Stimulated activated naive CD8-positive, alpha-beta T cell treated with anti-CD3 and anti-CD28 coated beads, Interleukin-15, amount 100 ng/mL, for 72 hours (primary cell): ENCODE data around the gene EPB41L3.
A peak's percentile ranks its signal among the peaks of the same experiment; 100 is the strongest.
"Not testable (repeated sequence)": the region's sequence is repeated elsewhere in the genome, so short reads cannot be mapped to it uniquely, and the experiment has no call there.

Experiments used
- ATAC-seq: fragments of 150-1000 bp; cut with Tn5 transposase; 2 replicates; pipeline ENCODE4 v1.10.0; 2021; ENCODE audit warnings: mild to moderate bottlenecking, moderate library complexity
- DNase-seq, 2 donors: peaks; one replicate each; pipeline ENCODE4 v3.0.0; 2021 to 2022
- H3K27ac Mint-ChIP-seq, 2 donors: one replicate each; pipeline ENCODE4 v1.8.0; 2022; ENCODE audit warnings: mild to moderate bottlenecking in 2 of 2, mixed read lengths in 2 of 2, moderate library complexity in 2 of 2
- H3K27me3 Mint-ChIP-seq: one replicate; pipeline ENCODE4 v1.8.0; 2022; ENCODE audit warnings: mixed read lengths
- H3K4me1 Mint-ChIP-seq: one replicate; pipeline ENCODE4 v1.8.0; 2022; ENCODE audit warnings: mild to moderate bottlenecking, mixed read lengths
- H3K4me3 Mint-ChIP-seq, 2 donors: one replicate each; pipeline ENCODE4 v1.8.0; 2022; ENCODE audit warnings: mild to moderate bottlenecking in 2 of 2, mixed read lengths in 2 of 2, moderate library complexity in 1 of 2
- H3K9me3 Mint-ChIP-seq, 2 donors: one replicate each; pipeline ENCODE4 v1.8.0; 2022; ENCODE audit warnings: mixed read lengths in 2 of 2

Gene EPB41L3

GRCh38 chr18:5488044-5488443, 55.8 kb downstream of the EPB41L3 start:
- H3K27me3 Mint-ChIP-seq: peaks cover 16% of the 10 kb centered on the region
- not testable (repeated sequence) for ATAC-seq, H3K9me3 Mint-ChIP-seq

DNA sequence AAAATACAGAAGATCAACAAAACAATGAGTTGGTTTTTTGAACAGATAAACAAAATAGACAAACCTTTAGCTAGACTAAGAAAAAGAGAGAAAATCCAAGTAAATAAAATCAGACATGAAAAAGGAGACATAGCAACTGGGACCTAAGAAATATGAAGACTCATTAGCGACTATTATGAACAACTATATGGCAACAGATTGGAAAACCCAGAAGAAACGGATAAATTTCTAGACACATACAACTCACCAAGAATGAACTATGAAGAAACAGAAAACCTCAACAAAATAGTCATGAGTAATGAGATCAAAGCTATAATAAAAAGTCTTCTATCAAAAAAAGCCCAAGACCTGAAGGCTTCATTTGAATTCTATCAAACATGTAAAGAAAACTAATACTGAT, 59.3 kb downstream of the EPB41L3 start:
- Mint-ChIP-seq H3K27ac (no peak overlapping the region), H3K4me3 (no peak overlapping the region), H3K27me3 (peaks cover 21% of the 10 kb centered on the region), H3K4me1 (no peaks in the 10 kb centered on the region), H3K9me3 (peaks cover 9 to 10% of the 10 kb centered on the region in 2 donors)
- no peak for DNase-seq
- ATAC-seq: no peak

More at GRCh38 chr18:5488044-5488443, 55.8 kb downstream of the EPB41L3 start:
- not testable (repeated sequence) for H3K27ac Mint-ChIP-seq, H3K4me3 Mint-ChIP-seq, DNase-seq, H3K4me1 Mint-ChIP-seq

DNA sequence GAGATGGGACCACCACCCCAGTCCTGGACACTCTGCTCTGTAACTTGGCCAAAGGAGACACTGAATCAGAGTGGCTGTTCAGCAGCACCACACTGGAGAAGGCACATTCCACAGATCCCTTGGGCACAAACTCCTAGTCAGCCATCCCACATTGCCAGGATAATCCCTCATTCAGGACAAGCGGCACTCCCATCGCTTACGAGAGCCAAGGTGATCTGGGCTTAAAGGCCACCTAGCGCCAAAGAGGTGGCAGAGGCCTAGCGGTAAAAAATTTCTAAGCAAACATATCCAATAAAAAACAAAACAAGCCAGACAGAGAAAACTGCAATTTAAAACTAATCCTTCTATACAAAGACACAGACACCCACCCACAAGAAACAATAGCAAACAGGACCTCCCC, 62.2 kb downstream of the EPB41L3 start:
- Mint-ChIP-seq H3K4me3 (no peak overlapping the region), H3K4me1 (no peaks in the 10 kb centered on the region), H3K9me3 (peaks cover 9 to 10% of the 10 kb centered on the region in 2 donors), H3K27me3 (peaks cover 18% of the 10 kb centered on the region), H3K27ac (no peak overlapping the region)
- no peak for ATAC-seq
- no peak for DNase-seq

DNA sequence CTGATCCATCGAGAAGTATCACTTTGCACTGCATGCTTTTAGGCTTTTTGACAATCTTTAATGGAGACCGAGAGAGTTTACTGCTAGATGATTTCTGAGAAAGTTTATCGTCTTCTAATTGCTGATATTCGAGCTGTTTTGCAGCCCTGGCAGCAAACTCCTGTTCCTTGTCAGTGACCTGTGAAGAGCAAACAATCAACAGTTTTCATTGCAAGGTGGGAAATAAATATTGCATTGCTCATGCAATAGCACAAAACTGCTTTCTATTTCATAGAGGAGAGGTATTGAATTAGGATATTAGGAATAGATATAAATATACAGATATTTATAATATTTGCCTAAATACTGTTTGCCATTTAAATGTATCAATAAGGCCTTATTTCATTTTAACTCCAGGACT, 65.5 kb downstream of the EPB41L3 start:
- peaks cover 0 to 10% of the 10 kb centered on the region in 2 donors for H3K9me3 Mint-ChIP-seq
- no peak for ATAC-seq
- no peak overlapping the region for H3K4me3 Mint-ChIP-seq
- H3K4me1 Mint-ChIP-seq: no peaks in the 10 kb centered on the region
- peaks cover 32% of the 10 kb centered on the region for H3K27me3 Mint-ChIP-seq
- no peak for DNase-seq
- H3K27ac Mint-ChIP-seq: no peak overlapping the region

DNA sequence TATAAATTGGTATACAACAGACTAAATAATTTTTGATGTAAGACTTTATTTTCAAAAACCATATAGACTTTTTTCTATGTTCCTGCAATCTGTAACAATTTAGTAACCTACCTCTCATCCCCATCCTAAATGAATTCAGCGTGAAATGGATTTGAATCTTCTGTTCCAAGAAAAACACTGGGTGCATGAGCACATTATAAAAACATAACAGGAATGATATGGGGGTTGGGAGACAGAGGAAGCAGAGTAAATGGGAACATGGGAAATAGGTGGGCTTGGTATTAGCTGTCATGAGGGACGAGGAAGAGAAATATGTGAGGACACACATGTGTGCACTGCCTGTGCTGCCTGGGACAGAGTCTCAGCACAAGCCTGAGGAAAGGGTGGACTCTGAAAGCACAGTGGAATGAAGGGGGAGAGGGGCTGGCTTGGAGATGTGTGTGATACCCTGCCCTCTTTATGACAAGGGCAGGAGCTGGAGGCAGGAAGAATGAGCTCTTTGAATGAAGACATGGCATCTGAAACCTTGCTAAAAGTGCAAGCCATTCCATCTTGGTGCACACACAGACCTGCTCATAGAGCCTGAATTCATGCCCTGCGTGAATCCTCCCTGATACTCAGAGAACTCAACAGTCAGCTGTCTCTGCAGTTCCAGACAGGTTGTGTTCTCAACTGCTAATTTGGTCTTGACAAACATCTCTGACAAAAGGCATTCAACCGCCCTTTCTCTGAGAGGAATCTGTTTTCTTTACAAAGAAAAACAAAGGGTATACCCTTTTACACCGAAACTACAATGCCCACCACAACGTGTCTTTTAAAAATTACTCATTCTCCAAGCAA, 66.6 kb downstream of the EPB41L3 start:
- Mint-ChIP-seq H3K9me3 (peaks cover 0 to 4% of the 10 kb centered on the region in 2 donors), H3K27ac (no peak overlapping the region), H3K27me3 (peaks cover 24% of the 10 kb centered on the region), H3K4me3 (no peak overlapping the region), H3K4me1 (no peaks in the 10 kb centered on the region)
- ATAC-seq: no peak
- DNase-seq: no peak

- no peaks in the 10 kb centered on the region for H3K9me3 Mint-ChIP-seq
- H3K27me3 Mint-ChIP-seq: peaks cover 23% of the 10 kb centered on the region
- peak overlapping the region in 1 of 2 donors; percentile 61 for H3K27ac Mint-ChIP-seq
- ATAC-seq (no peak), DNase-seq (no peak)
- no peak overlapping the region for H3K4me3 Mint-ChIP-seq
- H3K4me1 Mint-ChIP-seq: no peaks in the 10 kb centered on the region
Observed at GRCh38 chr18:5475267-5475666, 68.5 kb downstream of the EPB41L3 start.

- Mint-ChIP-seq H3K27ac (no peak overlapping the region), H3K9me3 (no peaks in the 10 kb centered on the region)
Observed at GRCh38 chr18:5469340-5469739, 74.5 kb downstream of the EPB41L3 start.

GRCh38 chr18:5468394-5468793, 75.4 kb downstream of the EPB41L3 start:
- H3K4me3 Mint-ChIP-seq: no peak overlapping the region
- no peaks in the 10 kb centered on the region for H3K4me1 Mint-ChIP-seq

More at GRCh38 chr18:5469340-5469739, 74.5 kb downstream of the EPB41L3 start:
- no peak for ATAC-seq
- H3K4me3 Mint-ChIP-seq: no peak overlapping the region
- DNase-seq: no peak
- H3K27me3 Mint-ChIP-seq: peaks cover 25% of the 10 kb centered on the region
- no peaks in the 10 kb centered on the region for H3K4me1 Mint-ChIP-seq

DNA sequence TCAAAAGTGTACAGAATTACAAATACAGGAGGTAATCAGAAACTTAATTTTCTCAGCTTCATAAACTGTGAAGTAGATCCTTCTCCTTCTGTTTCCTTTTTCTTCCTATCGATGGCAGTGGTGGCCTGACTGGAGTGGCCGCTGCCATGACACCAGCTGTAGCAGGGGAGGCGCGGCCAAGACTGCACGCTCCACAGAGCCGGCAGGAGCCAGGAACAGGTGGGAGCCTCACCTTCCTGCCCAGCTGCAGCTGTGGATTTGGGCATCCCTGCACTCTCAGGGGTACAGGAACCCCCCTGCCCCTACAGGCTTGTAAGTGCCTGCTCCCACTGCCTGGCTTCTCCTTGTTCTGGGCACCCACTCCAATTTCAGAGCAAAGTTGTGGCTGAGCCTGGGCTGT, 76.1 kb downstream of the EPB41L3 start:
- no peak for ATAC-seq

More at GRCh38 chr18:5468394-5468793, 75.4 kb downstream of the EPB41L3 start:
- DNase-seq (no peak), ATAC-seq (no peak)
- peaks cover 21% of the 10 kb centered on the region for H3K27me3 Mint-ChIP-seq
- no peak overlapping the region for H3K27ac Mint-ChIP-seq
- H3K9me3 Mint-ChIP-seq: no peaks in the 10 kb centered on the region

GRCh38 chr18:5466256-5466655, 77.5 kb downstream of the EPB41L3 start:
- no peak overlapping the region for H3K27ac Mint-ChIP-seq
- peaks cover 21% of the 10 kb centered on the region for H3K27me3 Mint-ChIP-seq
- no peaks in the 10 kb centered on the region for H3K4me1 Mint-ChIP-seq
- H3K9me3 Mint-ChIP-seq: no peaks in the 10 kb centered on the region
- DNase-seq (no peak), ATAC-seq (no peak)
- H3K4me3 Mint-ChIP-seq: no peak overlapping the region

More for the DNA sequence above, 76.1 kb downstream of the EPB41L3 start:
- Mint-ChIP-seq H3K27me3 (peaks cover 21% of the 10 kb centered on the region), H3K9me3 (no peaks in the 10 kb centered on the region), H3K27ac (no peak overlapping the region), H3K4me1 (no peaks in the 10 kb centered on the region), H3K4me3 (no peak overlapping the region)
- DNase-seq: no peak

- ATAC-seq (no peak), DNase-seq (no peak)
- no peaks in the 10 kb centered on the region for H3K4me1 Mint-ChIP-seq
- no peaks in the 10 kb centered on the region for H3K9me3 Mint-ChIP-seq
- H3K4me3 Mint-ChIP-seq: no peak overlapping the region
- H3K27me3 Mint-ChIP-seq: peaks cover 27% of the 10 kb centered on the region
- H3K27ac Mint-ChIP-seq: no peak overlapping the region
Observed at GRCh38 chr18:5464251-5464650, 79.5 kb downstream of the EPB41L3 start.

DNA sequence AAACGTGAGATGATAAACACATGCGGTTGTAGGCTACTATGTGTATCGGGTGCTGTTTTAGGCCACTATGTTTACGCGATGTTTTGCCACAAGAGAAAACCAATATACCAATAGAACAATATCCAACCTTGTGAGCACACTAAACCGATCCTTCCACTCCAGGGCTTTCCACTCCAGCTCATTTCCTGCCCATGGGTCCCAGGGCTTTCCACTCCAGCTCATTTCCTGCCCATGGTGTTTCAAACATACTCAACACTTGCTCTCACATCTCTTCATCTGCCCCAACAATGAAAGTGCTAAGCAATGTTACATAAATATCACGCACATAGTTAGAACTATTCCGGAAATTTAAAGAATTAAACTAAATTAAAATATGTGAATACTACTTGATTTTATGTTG, 80.0 kb downstream of the EPB41L3 start:
- H3K9me3 Mint-ChIP-seq: no peaks in the 10 kb centered on the region
- no peak overlapping the region for H3K27ac Mint-ChIP-seq
- no peak overlapping the region for H3K4me3 Mint-ChIP-seq
- ATAC-seq (no peak), DNase-seq (no peak)
- peaks cover 27% of the 10 kb centered on the region for H3K27me3 Mint-ChIP-seq
- no peaks in the 10 kb centered on the region for H3K4me1 Mint-ChIP-seq

DNA sequence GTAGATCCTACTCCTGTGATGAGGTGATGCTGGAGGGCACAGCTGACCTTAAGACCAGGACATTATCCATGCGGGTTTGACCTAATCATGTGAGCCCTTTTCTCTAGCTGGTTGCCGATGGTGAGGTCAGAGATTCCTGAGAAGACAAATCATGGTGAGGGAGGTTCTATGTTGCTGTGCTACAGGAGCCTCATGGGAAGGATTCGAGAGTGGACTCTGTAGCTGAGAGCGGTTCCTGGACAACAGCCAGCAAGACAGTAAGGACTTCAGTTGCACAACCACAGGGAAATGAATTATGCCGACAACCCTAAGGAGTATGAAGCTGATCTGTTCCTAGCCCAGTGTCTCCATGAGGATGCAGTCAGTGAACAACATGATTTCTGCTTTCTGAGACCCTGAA, 80.4 kb downstream of the EPB41L3 start:
- H3K27ac Mint-ChIP-seq: no peak overlapping the region
- peaks cover 27% of the 10 kb centered on the region for H3K27me3 Mint-ChIP-seq
- no peak overlapping the region for H3K4me3 Mint-ChIP-seq
- DNase-seq (no peak), ATAC-seq (no peak)
- H3K9me3 Mint-ChIP-seq: no peaks in the 10 kb centered on the region
- H3K4me1 Mint-ChIP-seq: no peaks in the 10 kb centered on the region

- Mint-ChIP-seq H3K9me3 (no peaks in the 10 kb centered on the region), H3K27ac (no peak overlapping the region), H3K27me3 (peaks cover 27% of the 10 kb centered on the region), H3K4me3 (no peak overlapping the region), H3K4me1 (no peaks in the 10 kb centered on the region)
- DNase-seq: no peak
- ATAC-seq: no peak
Observed at GRCh38 chr18:5462227-5462626, 81.6 kb downstream of the EPB41L3 start.

- H3K27ac Mint-ChIP-seq: no peak overlapping the region
- no peaks in the 10 kb centered on the region for H3K4me1 Mint-ChIP-seq
- ATAC-seq (no peak), DNase-seq (no peak)
- H3K27me3 Mint-ChIP-seq: peaks cover 16% of the 10 kb centered on the region
- H3K9me3 Mint-ChIP-seq: no peaks in the 10 kb centered on the region
- no peak overlapping the region for H3K4me3 Mint-ChIP-seq
Observed at GRCh38 chr18:5461041-5461440, 82.8 kb downstream of the EPB41L3 start.

DNA sequence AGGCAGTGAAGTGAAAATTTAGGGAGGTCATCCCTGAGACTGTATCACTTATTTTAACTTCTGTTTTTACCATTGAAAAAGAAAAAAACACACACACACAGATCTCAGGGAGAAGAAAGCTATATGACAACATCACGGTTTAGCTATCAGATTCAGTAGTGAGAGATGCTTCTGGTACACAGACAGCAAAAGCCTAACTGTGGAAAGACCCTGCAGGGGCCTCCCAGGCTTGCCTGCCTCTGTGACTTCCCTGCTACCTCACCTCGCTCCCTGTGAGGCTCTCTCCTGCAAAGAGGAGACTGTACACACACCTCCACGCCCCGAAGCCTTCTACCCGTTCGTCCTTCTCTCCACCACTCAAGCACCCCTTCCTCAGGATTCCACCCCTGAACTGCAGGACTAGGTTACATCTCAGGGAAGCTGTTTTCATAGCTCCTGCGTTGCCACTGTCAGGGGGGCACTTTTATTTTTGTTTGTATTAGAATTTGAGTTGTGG, 86.3 kb downstream of the EPB41L3 start:
- Mint-ChIP-seq H3K27ac (peak overlapping the region in 1 of 2 donors; percentile 75), H3K4me3 (peak overlapping the region in 1 of 2 donors; percentile 61), H3K9me3 (no peaks in the 10 kb centered on the region), H3K4me1 (no peaks in the 10 kb centered on the region), H3K27me3 (peaks cover 6% of the 10 kb centered on the region)
- ATAC-seq: peak; percentile 47
- DNase-seq: no peak
